HG03108 (cell line): ENCODE results near the gene NOS2.
"Not testable (repeated sequence)": the region's sequence is repeated elsewhere in the genome, so short reads cannot be mapped to it uniquely, and the experiment has no call there.

ENCODE experiments used
- ATAC-seq: cut with Tn5 transposase; IDR thresholded peaks from one replicate; pipeline ENCODE4 v1.9.1; 2021; ENCODE audit warnings: moderate library complexity; ENCODE audit not compliant: unreplicated experiment

NOS2 gene

GRCh38 chr17:27756467-27757371 is 43.6 kb downstream of the NOS2 start:
- ATAC-seq, result no peak

DNA sequence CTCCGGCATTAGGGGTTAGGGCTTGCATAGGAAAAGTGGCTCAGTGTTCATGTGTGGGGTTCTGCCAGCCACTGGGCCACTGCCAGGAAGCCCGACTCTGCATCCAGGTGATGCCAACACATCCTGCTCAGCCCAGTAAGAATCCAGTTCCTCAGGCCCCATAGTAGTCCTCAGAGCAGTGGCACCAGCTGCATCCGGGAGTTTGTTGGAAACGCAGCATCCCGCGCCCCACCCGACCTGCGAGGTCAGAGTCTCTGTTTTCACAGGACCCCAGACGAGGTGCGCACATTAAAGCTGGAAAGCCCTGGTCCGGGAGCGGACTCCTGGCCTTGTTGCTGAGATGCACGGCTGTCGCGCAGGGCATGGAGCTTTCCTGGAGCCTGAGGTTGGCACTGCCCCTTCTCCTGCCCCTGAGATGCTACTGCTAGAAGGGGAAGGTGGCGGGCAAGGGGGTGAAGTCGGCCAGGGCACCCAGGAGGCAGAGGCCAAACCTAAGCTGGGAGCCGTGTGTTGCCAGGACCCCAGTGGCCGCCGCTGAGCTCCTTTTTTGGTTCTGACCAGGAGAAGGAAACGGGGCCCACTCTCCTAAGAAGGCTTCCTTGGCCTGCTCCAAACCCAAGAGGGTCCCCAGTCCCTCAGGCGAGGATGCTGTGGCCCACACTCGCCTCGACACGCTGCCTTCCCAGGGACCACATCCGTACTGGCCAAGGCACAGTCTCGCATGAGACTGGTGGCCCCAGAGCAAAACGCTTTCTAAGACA is 44.4 kb downstream of the NOS2 start:
- ATAC-seq, result no peak

- no peak for ATAC-seq
Measured at GRCh38 chr17:27754549-27754948, 45.8 kb downstream of the NOS2 start.

DNA sequence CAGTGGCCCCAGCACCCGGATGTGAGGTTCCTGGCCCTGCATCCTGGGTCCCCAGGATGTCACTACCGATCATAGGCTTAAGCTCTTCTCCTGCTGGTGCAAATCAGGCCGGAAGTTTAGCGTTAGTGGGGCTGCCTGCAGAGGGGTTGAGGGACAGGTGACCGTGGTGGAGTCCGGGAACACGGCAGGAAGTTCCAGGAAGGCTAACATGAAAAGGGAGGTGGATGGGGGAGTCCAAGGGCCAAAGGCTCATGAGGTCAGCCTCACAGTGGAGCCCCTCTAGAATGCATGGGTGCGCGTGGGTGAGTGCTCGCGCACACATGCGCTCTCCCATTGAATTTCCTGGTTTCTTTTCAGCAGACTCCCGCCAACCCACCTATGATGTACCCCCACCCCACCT is 46.6 kb downstream of the NOS2 start:
- ATAC-seq, result not testable (repeated sequence)

DNA sequence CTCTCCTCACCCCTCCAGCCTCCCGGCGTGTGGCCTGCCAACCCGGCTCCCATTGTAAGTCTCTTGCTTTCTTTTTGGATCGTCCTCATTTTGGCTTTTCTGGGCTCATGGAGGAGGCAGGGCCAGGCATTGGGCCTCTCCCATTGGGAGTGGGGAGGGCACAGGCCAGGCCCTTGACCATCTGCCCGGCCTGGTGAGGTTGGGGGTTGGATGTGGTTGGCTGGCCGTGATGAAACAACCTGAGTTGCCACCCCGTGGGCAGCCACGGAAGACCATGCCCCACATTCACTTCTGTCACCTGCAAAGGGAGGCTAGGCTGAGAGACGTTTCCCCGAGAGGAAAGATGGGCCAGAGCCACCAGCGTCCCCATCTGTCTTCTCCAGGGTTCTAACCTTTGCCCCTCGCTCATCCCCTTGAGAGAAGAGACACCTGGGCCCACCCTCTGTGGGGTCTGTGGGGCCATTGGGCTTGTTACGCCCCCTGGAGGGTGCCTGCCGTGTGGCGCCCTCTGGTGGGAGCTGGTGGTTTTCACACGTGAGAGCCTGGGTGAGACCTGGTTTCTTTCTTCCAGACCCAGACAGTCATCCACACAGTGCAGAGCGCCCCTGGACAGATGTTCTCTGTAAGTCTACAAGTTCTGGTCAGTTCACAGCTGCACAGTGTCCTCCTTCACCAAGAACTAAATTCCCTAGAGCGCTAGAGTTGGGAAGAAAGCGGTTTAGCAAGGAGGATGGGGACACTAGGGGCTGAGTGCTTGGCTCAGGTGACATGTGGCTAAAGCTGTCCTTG is 47.3 kb downstream of the NOS2 start:
- ATAC-seq, result not testable (repeated sequence)

DNA sequence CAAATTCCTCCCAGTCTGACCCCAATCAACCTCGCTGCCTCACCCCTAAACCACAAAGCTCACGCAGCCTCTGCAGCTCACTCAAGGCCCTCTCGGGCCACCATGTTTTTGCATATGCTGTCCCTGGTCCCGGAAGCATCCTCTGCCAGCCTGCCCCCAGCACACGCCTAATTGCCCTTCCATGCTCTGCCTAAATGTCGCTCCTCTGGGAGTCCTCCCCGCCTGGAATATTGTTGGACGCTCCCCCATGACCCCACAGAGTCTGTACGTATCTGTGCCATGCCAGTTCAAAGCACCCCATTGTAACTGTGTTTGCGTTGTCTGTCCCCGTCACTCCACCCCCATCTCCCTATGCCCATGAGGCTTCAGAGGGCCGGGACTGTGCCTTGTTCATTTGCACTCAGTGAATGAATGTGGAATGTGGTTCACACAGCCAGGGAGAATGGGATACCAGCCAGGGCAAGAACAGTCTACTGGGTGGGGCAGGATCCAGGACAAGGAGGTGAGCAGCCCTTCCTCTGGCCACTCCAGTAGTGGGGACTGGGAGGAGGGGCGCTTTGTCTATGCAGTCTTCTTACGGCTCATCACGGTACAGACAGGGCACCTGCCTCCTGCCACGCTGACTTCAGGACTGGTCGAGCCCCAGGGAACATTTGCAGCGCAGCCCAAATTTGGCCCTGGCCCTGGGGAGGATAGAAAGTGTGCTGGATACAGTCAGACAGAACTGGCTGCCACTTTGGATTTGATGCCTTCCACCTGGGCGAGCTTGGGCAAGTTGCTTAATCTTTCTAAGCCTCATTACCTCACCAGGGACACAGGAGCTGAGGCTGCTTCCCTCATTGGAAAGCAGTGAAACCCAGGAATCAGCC is 48.5 kb downstream of the NOS2 start:
- no peak for ATAC-seq

DNA sequence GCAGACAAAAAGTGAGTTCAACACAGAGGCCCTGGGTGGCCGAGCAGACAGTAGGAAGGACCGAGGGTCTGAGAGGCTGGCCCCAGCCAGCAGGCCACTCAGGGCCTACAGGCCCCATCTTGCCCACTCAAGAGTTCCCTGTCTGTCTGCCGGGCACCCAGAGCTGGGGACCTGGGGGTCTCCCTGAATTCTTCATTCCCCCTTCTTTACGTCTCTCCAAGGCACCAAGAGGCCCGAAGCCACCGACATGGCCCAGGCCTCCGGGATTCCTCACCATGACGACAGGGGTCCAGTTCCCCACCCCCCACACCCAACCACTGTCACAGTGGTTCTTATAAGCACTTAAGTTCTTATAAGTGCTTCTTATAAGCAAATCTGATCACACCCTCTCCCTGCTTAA is 49.2 kb downstream of the NOS2 start:
- no peak for ATAC-seq

- ATAC-seq, result not testable (repeated sequence)
Measured at GRCh38 chr17:27749562-27750150, 50.7 kb downstream of the NOS2 start.

DNA sequence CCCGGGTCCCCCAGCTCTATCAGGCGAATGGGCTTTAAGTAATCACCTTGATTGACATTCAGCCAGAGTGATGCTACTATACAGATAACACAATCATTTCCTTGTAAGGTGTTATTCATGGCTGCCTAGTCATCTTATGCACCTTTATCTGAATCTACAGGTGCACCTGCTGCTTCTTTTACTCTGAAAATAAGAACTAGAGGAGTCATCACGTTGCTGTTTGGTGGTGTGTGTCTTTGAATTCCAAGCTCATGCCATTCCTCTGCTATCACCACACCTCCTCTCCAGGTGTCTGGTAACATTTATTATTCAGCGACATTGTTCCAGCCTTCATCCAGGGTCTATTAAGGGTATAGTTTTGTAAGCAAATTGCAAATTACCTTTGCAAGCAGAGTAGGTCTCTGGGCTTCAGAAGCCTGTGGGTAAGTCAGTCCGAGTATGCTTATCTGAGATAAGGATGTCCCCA is 51.9 kb downstream of the NOS2 start:
- no peak for ATAC-seq

DNA sequence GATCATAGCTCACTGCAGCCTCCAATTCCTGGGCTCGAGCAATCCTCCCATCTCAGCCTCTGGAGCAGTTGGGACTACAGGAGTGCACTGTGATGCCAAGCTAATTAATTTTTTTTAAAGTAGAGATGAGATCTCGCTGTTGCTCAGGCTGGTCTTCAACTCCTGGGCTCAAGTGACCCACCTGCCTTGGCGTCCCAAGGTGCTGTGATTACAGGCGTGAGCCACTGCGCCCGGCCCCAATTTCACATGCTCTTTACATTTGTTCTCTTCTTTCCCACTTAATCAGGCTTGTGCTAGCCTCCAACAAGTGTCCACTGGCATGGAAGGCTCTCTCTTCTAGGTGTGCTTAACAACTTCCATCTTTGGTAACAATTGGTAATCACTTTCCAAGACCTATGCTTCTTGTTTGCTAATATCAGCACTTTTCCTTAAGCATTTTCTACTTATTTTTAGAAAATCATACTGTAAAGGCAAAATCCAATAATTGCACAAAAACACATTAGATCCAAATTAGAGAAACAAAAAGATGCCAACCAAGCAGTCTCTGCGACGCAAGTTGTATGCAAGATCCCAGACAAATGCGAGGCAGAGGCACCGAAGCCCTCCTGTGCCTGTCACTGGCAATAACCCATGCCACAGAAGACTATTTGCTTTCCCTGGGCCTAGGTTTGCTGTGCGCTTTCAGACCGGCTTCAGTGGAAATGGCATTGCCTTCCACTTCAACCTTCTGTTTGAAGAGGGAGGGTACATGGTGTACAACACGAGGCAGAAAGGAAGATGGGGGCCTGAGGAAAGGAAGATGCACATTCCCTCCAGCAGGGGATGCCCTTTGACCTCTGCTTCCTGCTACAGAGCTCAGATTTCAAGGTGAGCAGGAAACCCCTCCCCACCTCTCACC is 52.6 kb downstream of the NOS2 start:
- no peak for ATAC-seq

GRCh38 chr17:27746881-27747280 is 53.4 kb downstream of the NOS2 start:
- ATAC-seq, result no peak

GRCh38 chr17:27746320-27746719 is 54.0 kb downstream of the NOS2 start:
- not testable (repeated sequence) for ATAC-seq

DNA sequence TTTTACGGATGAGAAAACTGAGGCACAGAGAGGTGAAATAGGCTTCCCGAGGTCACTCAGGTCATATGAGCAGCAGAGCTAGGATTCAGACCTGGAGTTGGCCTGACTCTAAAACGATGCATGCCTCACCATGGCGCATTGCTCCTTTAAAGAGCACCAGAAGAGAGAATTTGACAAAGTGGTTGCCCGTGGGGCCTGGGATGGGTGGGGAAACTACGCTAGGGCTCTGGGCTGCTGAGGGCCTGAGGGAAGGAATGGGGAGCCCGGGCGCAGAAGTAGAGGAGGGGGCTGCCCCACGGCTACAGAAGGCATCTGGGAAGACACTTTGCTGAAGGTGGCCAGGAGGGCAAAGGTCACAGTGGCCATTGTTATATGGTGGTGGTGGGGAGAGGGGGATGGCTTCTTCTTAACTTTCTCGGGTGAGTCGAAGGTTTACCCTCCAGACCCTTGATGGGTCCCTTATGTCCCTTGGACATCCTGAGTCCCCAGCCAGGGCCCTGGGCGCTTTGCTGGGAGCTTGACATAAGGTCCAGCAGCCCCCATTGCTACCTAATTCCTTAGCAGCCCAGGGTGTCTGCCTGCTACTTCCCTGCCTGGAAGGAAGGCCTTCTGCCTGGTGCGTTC is 55.0 kb downstream of the NOS2 start:
- not testable (repeated sequence) for ATAC-seq

- no peak for ATAC-seq
Measured at GRCh38 chr17:27743281-27743885, 56.9 kb downstream of the NOS2 start.

DNA sequence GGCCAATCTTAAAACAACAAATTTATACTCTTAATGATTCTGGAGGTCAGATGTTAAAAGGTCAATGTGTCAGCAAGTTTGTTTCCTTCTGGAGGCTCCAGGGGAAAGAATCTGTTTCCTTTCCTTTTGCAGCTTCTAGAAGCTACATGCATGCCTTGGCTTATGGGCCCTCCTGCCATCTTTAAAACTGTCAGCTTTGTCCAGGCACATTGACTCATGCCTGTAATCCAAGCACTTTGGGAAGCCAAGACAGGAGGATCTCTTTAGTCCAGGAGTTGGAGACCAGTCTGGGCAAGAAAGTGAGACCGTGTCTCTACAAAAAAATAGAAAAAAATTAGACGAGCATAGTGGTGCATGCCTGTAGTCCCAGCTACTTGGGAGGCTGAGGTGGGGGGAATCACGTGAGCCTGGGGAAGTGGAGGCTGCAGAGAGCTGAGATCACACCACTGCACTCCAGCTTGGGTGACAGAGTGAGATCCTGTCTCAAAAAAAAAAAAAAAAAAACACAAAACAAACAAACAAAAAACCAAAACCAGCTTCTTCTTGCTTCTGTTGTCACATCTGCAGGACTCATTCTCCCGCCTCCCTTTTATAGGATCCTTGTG is 58.3 kb downstream of the NOS2 start:
- ATAC-seq, result no peak

- ATAC-seq, result no peak
Measured at GRCh38 chr17:27741361-27741861, 58.9 kb downstream of the NOS2 start.

DNA sequence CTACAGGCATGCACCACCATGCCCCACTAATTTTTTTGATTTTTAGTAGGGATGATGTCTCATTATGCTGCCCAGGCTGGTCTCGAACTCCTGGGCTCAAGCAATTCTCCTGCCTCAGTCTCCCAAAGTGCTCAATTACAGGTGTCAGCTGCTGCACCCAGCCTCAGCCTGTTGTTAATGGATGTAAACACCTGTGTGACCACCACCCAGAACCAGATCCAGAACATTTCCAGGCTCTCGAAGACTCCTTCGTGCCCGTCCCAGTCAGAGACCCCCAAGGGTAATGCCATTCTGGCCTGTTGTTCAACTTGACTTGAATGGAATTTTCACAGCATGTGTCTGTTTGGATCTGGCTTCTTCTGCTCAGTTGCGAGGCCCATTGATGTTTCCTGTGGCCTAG is 59.8 kb downstream of the NOS2 start:
- not testable (repeated sequence) for ATAC-seq
